A549 (cell line): ENCODE results near the gene SEC22A. TPM values are rescaled to one million over a fixed set of nuclear protein-coding genes. Genes with fewer than 3 reads are reported as not detected.
A peak's percentile ranks its signal among the peaks of the same experiment; 100 is the strongest.

Source experiments
- ATAC-seq, 2 experiments: fragments of 200-7000 bp in 1 of 2; fragments of >200 bp in 1 of 2; cut with Nextera tagmentation in 1 of 2; cut with Tn5 transposase in 1 of 2; 3 replicates each; pipeline versions ENCODE4 v1.8.0 to v1.9.1; 2018 to 2020; ENCODE audit warnings: mild to moderate bottlenecking in 1 of 2, moderate library complexity in 1 of 2
- CTCF ChIA-PET: fragments of 300-600 bp; sonication (Branson Sonifier 250); formaldehyde crosslinking; extraction: SDS; loops from one replicate; lab custom pipeline; 2021; ENCODE audit warnings: antibody characterized with exemption, inconsistent platforms; lab: Yijun Ruan, JAX
- POLR2A ChIA-PET: fragments of 350-600 bp; formaldehyde crosslinking; extraction: SDS; loops from one replicate; lab custom pipeline; 2021; ENCODE audit warnings: antibody characterized with exemption, inconsistent platforms; lab: Yijun Ruan, JAX
- DNase-seq, 2 experiments: peaks; one replicate each; pipeline versions ENCODE4 v3.0.0 to v3.0.0-alpha.2; 2011 to 2016; ENCODE audit warnings: low read depth in 1 of 2, low spot score in 1 of 2
- FAIRE-seq: peaks from 2 replicates; lab custom pipeline; 2011; peaks lifted over from hg19 to GRCh38; lab: Jason Lieb, UNC
- H3K27ac ChIP-seq, 2 experiments: fragments of >200 bp; sonication (Bioruptor Twin); formaldehyde crosslinking; 3 replicates each; pipeline ENCODE4 v1.5.1; 2016 to 2017
- H3K4me1 ChIP-seq: fragments of >200 bp; sonication (Bioruptor Twin); formaldehyde crosslinking; 3 replicates; pipeline ENCODE4 v1.6.1; 2016
- H3K4me2 ChIP-seq: fragments of >200 bp; sonication (Bioruptor Twin); formaldehyde crosslinking; 3 replicates; pipeline ENCODE4 v1.6.1; 2016
- H3K4me3 ChIP-seq: fragments of >200 bp; sonication (Bioruptor Twin); formaldehyde crosslinking; 3 replicates; pipeline ENCODE4 v1.5.1; 2016
- H3K9me3 ChIP-seq: fragments of >200 bp; sonication (Bioruptor Twin); formaldehyde crosslinking; 3 replicates; pipeline ENCODE4 v1.6.1; 2016
- BCL3 ChIP-seq: fragments of >200 bp; sonication (Bioruptor Twin); formaldehyde crosslinking; IDR thresholded peaks from 3 replicates; pipeline ENCODE4 v1.6.1; 2016
- CBX8 ChIP-seq: fragments of 200-600 bp; sonication (generic); IDR thresholded peaks from 2 replicates; pipeline ENCODE4 v1.6.1; 2016
- E2F6 ChIP-seq: IDR thresholded peaks from 2 replicates; pipeline ENCODE4 v1.6.1; 2012; ENCODE audit warnings: low read depth, borderline replicate concordance
- EHMT2 ChIP-seq: fragments of 200-600 bp; sonication (generic); IDR thresholded peaks from 2 replicates; pipeline ENCODE4 v1.6.1; 2016; ENCODE audit warnings: antibody characterized with exemption, low read depth, mild to moderate bottlenecking, moderate library complexity
- EP300 ChIP-seq, 2 experiments: fragments of >200 bp; sonication (Bioruptor Twin); formaldehyde crosslinking; IDR thresholded peaks; 2 replicates in 1 of 2; 3 replicates in 1 of 2; pipeline ENCODE4 v1.6.1; 2016 to 2017
- FOSB ChIP-seq: fragments of 250-450 bp; sonication (Bioruptor Pico); IDR thresholded peaks from 2 replicates; pipeline ENCODE4 v1.5.0; 2020; ENCODE audit warnings: mild to moderate bottlenecking, moderate library complexity
- FOSL2 ChIP-seq, 2 experiments: fragments of 450-650 bp in 1 of 2; fragments of >200 bp in 1 of 2; sonication (Bioruptor Twin) in 1 of 2; formaldehyde crosslinking; IDR thresholded peaks; 2 replicates each; pipeline versions ENCODE4 v1.5.0 to v1.6.1; 2016 to 2020; ENCODE audit warnings: mild to moderate bottlenecking in 1 of 2, moderate library complexity in 1 of 2
- FOXS1 ChIP-seq: fragments of 250-450 bp; sonication (Bioruptor Pico); IDR thresholded peaks from 2 replicates; pipeline ENCODE4 v1.5.0; 2020; ENCODE audit warnings: mild to moderate bottlenecking, moderate library complexity
- HEYL ChIP-seq: fragments of 250-450 bp; sonication (Bioruptor Pico); IDR thresholded peaks from 2 replicates; pipeline ENCODE4 v1.8.0; 2021; ENCODE audit warnings: mild to moderate bottlenecking, moderate library complexity
- HOXB13 ChIP-seq: fragments of 250-450 bp; sonication (Bioruptor Pico); IDR thresholded peaks from 2 replicates; pipeline ENCODE4 v1.5.0; 2020; ENCODE audit warnings: low read depth, mild to moderate bottlenecking, moderate library complexity
- JUN ChIP-seq, 2 experiments: fragments of >200 bp; sonication (Bioruptor Twin); formaldehyde crosslinking; IDR thresholded peaks; 2 replicates in 1 of 2; 3 replicates in 1 of 2; pipeline ENCODE4 v1.6.1; 2016 to 2017
- KDM1A ChIP-seq: fragments of 200-600 bp; sonication (generic); IDR thresholded peaks from 2 replicates; pipeline ENCODE4 v1.6.1; 2016; ENCODE audit warnings: low read depth, mild to moderate bottlenecking
- MAFK ChIP-seq: fragments of 450-650 bp; IDR thresholded peaks from 2 replicates; pipeline ENCODE4 v1.6.1; 2014; ENCODE audit not compliant: partially characterized antibody
- NFE2L2 ChIP-seq: fragments of 150-350 bp; conservative IDR thresholded peaks from 2 replicates; pipeline ENCODE4 v1.6.1; 2014; ENCODE audit warnings: low read length
- NPAS2 ChIP-seq: fragments of 250-450 bp; sonication (Bioruptor Pico); IDR thresholded peaks from 2 replicates; pipeline ENCODE4 v1.8.0; 2022; ENCODE audit warnings: mild to moderate bottlenecking, moderate library complexity, borderline replicate concordance
- POLR2AphosphoS2 ChIP-seq: conservative IDR thresholded peaks from 2 replicates; pipeline ENCODE4 v1.6.1; 2012; ENCODE audit warnings: low read length, improper control_type of control experiment, inconsistent platforms
- RAD21 ChIP-seq, 2 experiments: fragments of >200 bp in 1 of 2; sonication (Bioruptor Twin) in 1 of 2; formaldehyde crosslinking in 1 of 2; IDR thresholded peaks in 1 of 2; conservative IDR thresholded peaks in 1 of 2; 2 replicates in 1 of 2; 3 replicates in 1 of 2; pipeline ENCODE4 v1.6.1; 2012 to 2018; ENCODE audit warnings: inconsistent platforms in 1 of 2
- RARB ChIP-seq: fragments of 250-450 bp; sonication (Bioruptor Pico); IDR thresholded peaks from 2 replicates; pipeline ENCODE4 v1.8.0; 2021; ENCODE audit warnings: mild to moderate bottlenecking, moderate library complexity
- RFX5 ChIP-seq: fragments of 450-650 bp; IDR thresholded peaks from 2 replicates; pipeline ENCODE4 v1.7.1; 2014; ENCODE audit warnings: antibody characterized with exemption, mild to moderate bottlenecking, moderate library complexity
- SMC3 ChIP-seq: fragments of >200 bp; sonication (Bioruptor Twin); formaldehyde crosslinking; IDR thresholded peaks from 3 replicates; pipeline ENCODE4 v1.6.1; 2018; ENCODE audit warnings: inconsistent platforms
- USF2 ChIP-seq: fragments of 450-650 bp; IDR thresholded peaks from 2 replicates; pipeline ENCODE4 v1.6.1; 2014; ENCODE audit warnings: antibody characterized with exemption
- ZFP36 ChIP-seq: fragments of 450-650 bp; IDR thresholded peaks from 2 replicates; pipeline ENCODE4 v1.6.1; 2014; ENCODE audit warnings: borderline replicate concordance; ENCODE audit not compliant: partially characterized antibody
- ZNF302 ChIP-seq: fragments of 250-450 bp; sonication (Bioruptor Pico); IDR thresholded peaks from 2 replicates; pipeline ENCODE4 v1.9.0; 2021; ENCODE audit warnings: inconsistent platforms, mild to moderate bottlenecking, moderate library complexity
- WGBS: methylation state at CpG from one replicate; pipeline ENCODE4 v1.1.6; 2017; ENCODE audit errors: missing lambda C conversion rate; 5-methylcytosine and 5-hydroxymethylcytosine counted together
- polyA plus RNA-seq, 4 experiments: library from polyadenylated mRNA; depleted of rRNA in 3 of 4; stranded (reverse); fragments of >200 nt; fragmentation: RNase III in 1 of 4; extraction: RNeasy Plus Mini Kit Qiagen cat#74134 plus additional on column Dnase treatment in 1 of 4; gene quantifications; 2 replicates in 3 of 4; 3 replicates in 1 of 4; pipeline ENCODE4 v1.2.3, GENCODE V29; 2011 to 2017

Gene SEC22A
- polyA plus RNA-seq, 2 of the 4 experiments (the other 2 are of a cell fraction): 23.5 to 29.9 TPM

- 42% methylated on average over 14 of the region's 14 CpGs for WGBS
- no peak for ATAC-seq
- no peak for FAIRE-seq
- POLR2A ChIA-PET: no interaction called here
- no peak overlapping the region for H3K4me3 ChIP-seq
- no peak overlapping the region for H3K4me2 ChIP-seq
- no peak for DNase-seq
- H3K27ac ChIP-seq: no peak overlapping the region
- no peaks in the 10 kb centered on the region for H3K9me3 ChIP-seq
- peak; percentile 23 for TF ChIP-seq MAFK
- no peak for TF ChIP-seq USF2
- 0 out of 3 replicates have a peak, but pooled peaks cover 10% of the 10 kb centered on the region for H3K4me1 ChIP-seq
- CTCF ChIA-PET: interaction anchor here (0.7 to 1.4 kb wide), 5 partner anchors 9 to 15 kb away, joined by 3 to 6 read pairs (median 3); no protein-coding TSS in a partner anchor
Observed at GRCh38 chr3:123314359-123315270, 112.9 kb downstream of the SEC22A start.

- 64% methylated on average over 4 of the region's 4 CpGs for WGBS
- no peak for ATAC-seq
- Histone ChIP-seq H3K4me3 (no peak overlapping the region), H3K27ac (no peak overlapping the region), H3K4me1 (0 out of 3 replicates have a peak, but pooled peaks cover 10% of the 10 kb centered on the region), H3K9me3 (no peaks in the 10 kb centered on the region), H3K4me2 (no peak overlapping the region)
- ChIA-PET POLR2A (no interaction called here), CTCF (interaction anchor here (1.2 to 1.4 kb wide), 3 partner anchors 10 to 14 kb away, joined by 3 to 6 read pairs (median 4); no protein-coding TSS in a partner anchor)
- no peak for DNase-seq
- no peak for FAIRE-seq
- TF ChIP-seq JUN (IDR thresholded peaks at IDR 0.05) (no peak), E2F6 (no peak)
Observed at GRCh38 chr3:123315271-123315595, 113.5 kb downstream of the SEC22A start.

GRCh38 chr3:123317716-123318115 lies 116.0 kb downstream of the SEC22A start:
- H3K27ac ChIP-seq: no peak overlapping the region
- FAIRE-seq: no peak
- no peak for ATAC-seq

GRCh38 chr3:123318374-123318773 lies 116.6 kb downstream of the SEC22A start:
- TF ChIP-seq HOXB13 (CRISPR knock-in tag): no peak
- no peak for TF ChIP-seq SMC3
- TF ChIP-seq ZNF302 (CRISPR knock-in tag): no peak
- TF ChIP-seq FOSL2 (IDR thresholded peaks at IDR 0.05): no peak
- TF ChIP-seq FOSL2 (CRISPR knock-in tag; IDR thresholded peaks at IDR 0.05): no peak
- no peak for TF ChIP-seq HEYL (CRISPR knock-in tag)
- no peak for TF ChIP-seq E2F6
- TF ChIP-seq JUN (IDR thresholded peaks at IDR 0.05): no peak
- TF ChIP-seq ZFP36: no peak
- no peak for TF ChIP-seq FOSB
- no peaks in the 10 kb centered on the region for H3K9me3 ChIP-seq
- FAIRE-seq: no peak
- H3K27ac ChIP-seq: no peak overlapping the region
- no peak for DNase-seq
- H3K4me2 ChIP-seq: no peak overlapping the region
- POLR2A ChIA-PET: no interaction called here
- WGBS: 27% methylated on average over 3 of the region's 3 CpGs
- no peaks in the 10 kb centered on the region for H3K4me1 ChIP-seq
- CTCF ChIA-PET: interaction anchor here (0.5 to 1.4 kb wide), 2 partner anchors 11 to 1245 kb away, joined by 5 to 6 read pairs; no protein-coding TSS in a partner anchor
- ATAC-seq: no peak
- no peak overlapping the region for H3K4me3 ChIP-seq

More at GRCh38 chr3:123317716-123318115, 116.0 kb downstream of the SEC22A start:
- DNase-seq: no peak
- Histone ChIP-seq H3K9me3 (no peaks in the 10 kb centered on the region), H3K4me2 (no peak overlapping the region), H3K4me3 (no peak overlapping the region), H3K4me1 (no peaks in the 10 kb centered on the region)
- ChIA-PET POLR2A (no interaction called here), CTCF (no interaction called here)
- TF ChIP-seq ZNF302 (CRISPR knock-in tag): no peak
- TF ChIP-seq BCL3: no peak
- TF ChIP-seq EP300 (IDR thresholded peaks at IDR 0.05): no peak
- no peak for TF ChIP-seq EHMT2
- no peak for TF ChIP-seq POLR2AphosphoS2
- TF ChIP-seq SMC3: no peak
- TF ChIP-seq RFX5: no peak
- no peak for TF ChIP-seq NPAS2 (CRISPR knock-in tag)
- TF ChIP-seq NFE2L2: no peak
- TF ChIP-seq CBX8: no peak
- no peak for TF ChIP-seq FOXS1 (CRISPR knock-in tag)
- no peak for TF ChIP-seq KDM1A
- TF ChIP-seq RARB (CRISPR knock-in tag): no peak
- no peak for TF ChIP-seq RAD21 (conservative IDR thresholded peaks at IDR 0.05 in 1 of 2, IDR thresholded peaks at IDR 0.05 in 1 of 2)
- WGBS: 54% methylated on average over 12 of the region's 14 CpGs
